NCI-H187 (cell line): ENCODE data around the gene CCDC92.
A peak's percentile ranks its signal among the peaks of the same experiment; 100 is the strongest.

Experiments used
- DNase-seq, 2 experiments: peaks; one replicate each; lab custom pipeline; 2025; lab: John Stamatoyannopoulos, UW

CCDC92 gene

GRCh38 chr12:123972457-123973401 is at the start of gene CCDC92, which contains the start of gene ZNF664:
Gene CCDC92 (minus strand): TSS chr12:123972831. CDS start chr12:123944305, 28,526 bp downstream.
Gene ZNF664 (plus strand): TSS chr12:123973215. CDS start chr12:124012145, 38,930 bp downstream.
- peak; percentile 94 to 99 for DNase-seq

- no peak for DNase-seq
Measured at GRCh38 chr12:124022161-124022560, 49.5 kb upstream of the CCDC92 start.

GRCh38 chr12:124021007-124021406 is 48.4 kb upstream of the CCDC92 start:
- no peak for DNase-seq

GRCh38 chr12:124020514-124020949 is 47.9 kb upstream of the CCDC92 start:
- DNase-seq, result no peak

- no peak for DNase-seq
Measured at GRCh38 chr12:124019115-124019514, 46.5 kb upstream of the CCDC92 start.

- no peak for DNase-seq
Measured at GRCh38 chr12:124018539-124018938, 45.9 kb upstream of the CCDC92 start.

GRCh38 chr12:124017064-124017463 is 44.4 kb upstream of the CCDC92 start:
- DNase-seq, result no peak

- DNase-seq, result no peak
Measured at GRCh38 chr12:124015494-124016461, 43.1 kb upstream of the CCDC92 start.

- DNase-seq, result no peak
Measured at GRCh38 chr12:124013073-124013472, 40.4 kb upstream of the CCDC92 start.

GRCh38 chr12:124011435-124012115 is 38.9 kb upstream of the CCDC92 start:
- no peak for DNase-seq

GRCh38 chr12:124010687-124011086 is 38.1 kb upstream of the CCDC92 start:
- no peak for DNase-seq

GRCh38 chr12:124009781-124010180 is 37.1 kb upstream of the CCDC92 start:
- no peak for DNase-seq

GRCh38 chr12:124008595-124008994 is 36.0 kb upstream of the CCDC92 start:
- no peak for DNase-seq

- no peak for DNase-seq
Measured at GRCh38 chr12:124007826-124008570, 35.4 kb upstream of the CCDC92 start.

GRCh38 chr12:124006846-124007713 is 34.4 kb upstream of the CCDC92 start:
- no peak for DNase-seq

- DNase-seq, result no peak
Measured at GRCh38 chr12:124006085-124006845, 33.6 kb upstream of the CCDC92 start.

- no peak for DNase-seq
Measured at GRCh38 chr12:124004233-124004875, 31.7 kb upstream of the CCDC92 start.

GRCh38 chr12:124002654-124003053 is 30.0 kb upstream of the CCDC92 start:
- no peak for DNase-seq
